Measurements from ENCODE around the gene RNF227.

The RNF227 gene

DNA sequence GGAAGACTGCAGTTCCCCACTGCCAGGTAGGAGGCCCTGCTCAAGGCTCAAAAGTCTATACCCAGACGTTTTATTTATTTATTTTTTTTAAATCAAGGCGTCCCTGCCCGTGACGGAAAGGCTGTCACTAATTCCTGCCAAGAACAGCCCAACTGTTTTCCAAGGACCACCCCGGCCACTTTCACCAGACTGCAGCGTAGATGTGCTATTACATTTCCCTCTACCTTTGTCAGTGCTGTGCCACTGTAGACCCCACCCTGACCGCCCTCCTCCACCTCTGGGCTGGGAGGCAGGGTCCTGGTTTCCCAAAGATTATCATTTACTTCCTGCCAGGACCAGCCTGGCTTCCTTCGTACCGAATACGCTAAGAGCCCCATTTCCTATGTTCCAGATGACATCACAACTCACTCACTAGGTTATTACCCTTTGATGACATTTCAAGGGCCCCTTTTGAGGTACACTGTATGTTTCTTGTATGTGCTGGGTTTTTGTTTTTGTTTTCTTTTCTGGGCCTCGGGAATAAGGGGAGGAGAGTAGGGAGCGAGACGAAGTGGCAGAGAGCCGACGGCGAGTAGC lies 6.3 kb upstream of the RNF227 start:
- no peaks in the 10 kb centered on the region for H3K4me1 ChIP-seq
- no peaks in the 10 kb centered on the region for H3K27me3 ChIP-seq
- no peaks in the 10 kb centered on the region for H3K36me3 ChIP-seq
- DNase-seq = no peak
- peak overlapping the region; percentile 22; the same call in 1 of the 2 replicates for H3K4me3 ChIP-seq (ENCODE audit: low read depth, low read length)
- H3K9me3 ChIP-seq = no peaks in the 10 kb centered on the region
- TF ChIP-seq, protein P1, sequence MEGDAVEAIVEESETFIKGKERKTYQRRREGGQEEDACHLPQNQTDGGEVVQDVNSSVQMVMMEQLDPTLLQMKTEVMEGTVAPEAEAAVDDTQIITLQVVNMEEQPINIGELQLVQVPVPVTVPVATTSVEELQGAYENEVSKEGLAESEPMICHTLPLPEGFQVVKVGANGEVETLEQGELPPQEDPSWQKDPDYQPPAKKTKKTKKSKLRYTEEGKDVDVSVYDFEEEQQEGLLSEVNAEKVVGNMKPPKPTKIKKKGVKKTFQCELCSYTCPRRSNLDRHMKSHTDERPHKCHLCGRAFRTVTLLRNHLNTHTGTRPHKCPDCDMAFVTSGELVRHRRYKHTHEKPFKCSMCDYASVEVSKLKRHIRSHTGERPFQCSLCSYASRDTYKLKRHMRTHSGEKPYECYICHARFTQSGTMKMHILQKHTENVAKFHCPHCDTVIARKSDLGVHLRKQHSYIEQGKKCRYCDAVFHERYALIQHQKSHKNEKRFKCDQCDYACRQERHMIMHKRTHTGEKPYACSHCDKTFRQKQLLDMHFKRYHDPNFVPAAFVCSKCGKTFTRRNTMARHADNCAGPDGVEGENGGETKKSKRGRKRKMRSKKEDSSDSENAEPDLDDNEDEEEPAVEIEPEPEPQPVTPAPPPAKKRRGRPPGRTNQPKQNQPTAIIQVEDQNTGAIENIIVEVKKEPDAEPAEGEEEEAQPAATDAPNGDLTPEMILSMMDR (IDR thresholded peaks at IDR 0.05; ENCODE audit: low read depth, low read length) = no peak

DNA sequence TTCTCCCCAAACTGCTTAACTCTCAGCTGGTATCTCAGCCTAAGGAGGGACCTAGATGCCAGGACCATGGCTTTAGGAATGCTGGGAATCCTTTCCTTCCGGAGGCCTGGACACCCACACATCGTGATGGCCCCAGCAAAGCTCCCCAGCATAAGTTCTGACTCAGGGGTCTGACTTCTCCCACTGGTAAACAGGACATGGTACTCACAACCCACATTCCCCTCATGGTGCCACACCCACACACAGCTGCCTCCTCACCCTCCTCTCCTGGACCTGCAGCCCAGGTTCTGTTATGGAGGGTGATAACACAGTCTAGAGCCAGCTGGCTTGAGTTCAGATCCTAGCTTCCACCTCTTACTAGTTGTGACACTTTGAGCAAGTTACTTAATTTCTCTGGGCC lies 719 bp upstream of the RNF227 start:
- no peak overlapping the region for H3K4me3 ChIP-seq (ENCODE audit: low read depth, low read length)
- peaks cover 3% of the 10 kb centered on the region; the same call in 1 of the 2 replicates for H3K9me3 ChIP-seq
- no peaks in the 10 kb centered on the region for H3K36me3 ChIP-seq
- DNase-seq = no peak
- H3K27me3 ChIP-seq = no peaks in the 10 kb centered on the region
- peaks cover 2% of the 10 kb centered on the region; the same call in 1 of the 2 replicates for H3K4me1 ChIP-seq
- TF ChIP-seq, protein P1 (IDR thresholded peaks at IDR 0.05; ENCODE audit: low read depth, low read length) = no peak

DNA sequence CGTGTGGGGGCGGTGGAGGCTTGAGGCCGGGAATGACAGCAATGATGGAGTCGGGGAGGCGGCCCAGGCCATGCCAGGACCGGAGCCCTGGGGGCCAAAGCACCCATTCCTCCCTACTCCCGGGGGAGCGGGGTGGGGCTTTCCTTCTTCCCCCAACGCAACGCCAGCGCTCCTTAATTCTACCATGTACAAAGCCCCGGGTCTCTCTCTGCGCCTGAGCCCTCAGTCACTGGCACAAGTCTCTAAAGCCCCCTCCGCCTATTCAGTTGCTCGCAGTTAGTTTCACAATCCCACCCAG lies 245 bp upstream of the RNF227 start:
- TF ChIP-seq, protein P1 (IDR thresholded peaks at IDR 0.05; ENCODE audit: low read depth, low read length) = no peak
- Histone ChIP-seq H3K27me3 (no peaks in the 10 kb centered on the region), H3K4me1 (peaks cover 2% of the 10 kb centered on the region; the same call in 1 of the 2 replicates), H3K36me3 (no peaks in the 10 kb centered on the region), H3K9me3 (peaks cover 3% of the 10 kb centered on the region; the same call in 1 of the 2 replicates), H3K4me3 (ENCODE audit: low read depth, low read length) (no peak overlapping the region)
- DNase-seq = no peak

DNA sequence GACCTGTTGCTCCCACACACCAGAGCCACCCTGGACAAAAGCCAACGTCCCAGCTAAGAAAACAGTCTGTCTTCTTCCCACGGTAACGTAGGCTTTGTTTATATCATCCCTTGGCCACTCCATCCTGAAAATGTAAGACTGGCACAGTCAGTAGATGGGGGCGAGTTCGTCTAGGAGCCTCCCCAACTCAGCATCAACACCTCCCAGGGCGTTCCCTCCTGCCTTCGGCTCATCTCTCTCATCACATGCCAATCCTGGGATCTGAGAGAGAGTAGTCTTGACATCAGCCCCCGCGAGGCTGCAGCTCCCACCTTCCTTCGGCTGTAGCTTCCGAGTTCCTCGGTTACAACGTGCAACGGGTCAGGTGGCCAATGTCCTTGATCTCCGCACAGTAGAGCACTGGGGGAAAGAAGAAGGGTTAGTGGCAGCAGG lies 894 bp downstream of the RNF227 start:
- Histone ChIP-seq H3K9me3 (peaks cover 3% of the 10 kb centered on the region; the same call in 1 of the 2 replicates), H3K27me3 (no peaks in the 10 kb centered on the region), H3K4me1 (peaks cover 2% of the 10 kb centered on the region; the same call in 1 of the 2 replicates), H3K4me3 (ENCODE audit: low read depth, low read length) (peak overlapping the region; percentile 57), H3K36me3 (no peaks in the 10 kb centered on the region)
- TF ChIP-seq, protein P1 (IDR thresholded peaks at IDR 0.05; ENCODE audit: low read depth, low read length) = no peak
- DNase-seq = no peak

DNA sequence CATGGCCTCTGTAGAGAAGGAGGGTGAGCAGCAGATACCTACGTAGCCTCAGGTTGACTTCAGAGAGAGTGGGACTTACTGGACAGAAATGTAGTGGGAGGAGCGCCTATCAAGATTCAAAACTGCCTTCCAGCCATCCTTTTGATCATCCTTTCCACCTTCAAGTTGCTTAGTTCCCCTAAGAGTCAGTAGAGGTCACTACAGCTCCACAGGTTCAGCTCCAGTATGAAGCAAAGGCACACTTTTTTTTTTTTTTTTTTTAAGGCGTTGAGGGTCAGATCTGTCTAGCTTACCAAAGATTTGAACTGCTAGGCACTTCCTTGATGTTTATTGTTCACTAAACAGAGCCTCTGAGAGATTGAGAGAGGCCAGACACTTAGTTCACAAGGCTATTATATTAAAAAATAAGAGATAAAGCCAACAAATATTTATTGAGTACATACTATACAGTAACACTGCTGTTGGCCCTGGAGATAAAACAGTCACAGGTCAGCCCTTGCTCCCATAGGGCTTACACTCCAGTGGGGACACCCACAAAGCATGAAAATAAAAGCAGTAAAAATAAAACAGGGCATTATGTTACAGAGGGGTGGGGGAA lies 3.1 kb downstream of the RNF227 start:
- H3K9me3 ChIP-seq = peaks cover 3% of the 10 kb centered on the region; the same call in 1 of the 2 replicates
- peak; percentile 33 for DNase-seq
- peaks cover 2% of the 10 kb centered on the region; the same call in 1 of the 2 replicates for H3K4me1 ChIP-seq
- no peaks in the 10 kb centered on the region for H3K27me3 ChIP-seq
- TF ChIP-seq, protein P1 (IDR thresholded peaks at IDR 0.05; ENCODE audit: low read depth, low read length) = peak; percentile 77
- H3K4me3 ChIP-seq (ENCODE audit: low read depth, low read length) = no peak overlapping the region
- H3K36me3 ChIP-seq = no peaks in the 10 kb centered on the region; the same call in 1 of the 2 replicates

DNA sequence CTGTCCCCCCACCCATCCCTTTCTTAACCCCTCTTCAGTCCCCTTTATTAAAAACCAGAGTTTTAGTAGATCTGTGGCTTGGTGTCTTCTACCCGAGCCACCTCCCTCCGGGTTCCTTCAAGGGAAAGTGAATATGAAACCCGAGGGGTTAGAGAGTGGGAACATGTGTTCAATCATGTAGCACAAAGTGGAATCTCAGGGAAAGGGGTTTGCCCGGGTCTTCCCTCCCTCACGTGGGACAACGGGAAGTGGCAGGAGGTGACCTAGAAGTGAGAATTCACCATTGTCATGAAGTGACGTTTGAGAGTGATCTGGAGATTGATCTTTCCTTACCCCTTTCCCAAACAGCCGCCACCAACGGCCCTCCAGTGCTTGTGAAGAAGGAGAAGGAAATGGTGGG lies 5.0 kb downstream of the RNF227 start:
- peaks cover 1% of the 10 kb centered on the region; the same call in 1 of the 2 replicates for H3K9me3 ChIP-seq
- no peak for DNase-seq
- no peaks in the 10 kb centered on the region for H3K27me3 ChIP-seq
- H3K36me3 ChIP-seq = peaks cover 4% of the 10 kb centered on the region
- H3K4me1 ChIP-seq = peaks cover 1% of the 10 kb centered on the region; the same call in 1 of the 2 replicates
- no peak overlapping the region for H3K4me3 ChIP-seq (ENCODE audit: low read depth, low read length)
- TF ChIP-seq, protein P1 (IDR thresholded peaks at IDR 0.05; ENCODE audit: low read depth, low read length) = no peak

Measured in BE2C (cell line).